GM12874 (cell line): ENCODE data around the gene HGFAC.

ENCODE experiments used
- CTCF ChIP-seq: IDR thresholded peaks from 2 replicates; pipeline ENCODE4 v1.5.1; 2011; ENCODE audit warnings: low read depth, mild to moderate bottlenecking, control low read depth, low read length, moderate library complexity; ENCODE audit not compliant: insufficient read depth

Gene HGFAC

GRCh38 chr4:3476936-3477749, 35.4 kb downstream of the HGFAC start:
- TF ChIP-seq CTCF: no peak

- no peak for TF ChIP-seq CTCF
Measured at GRCh38 chr4:3477750-3478430, 36.1 kb downstream of the HGFAC start.

GRCh38 chr4:3478446-3479357, 36.9 kb downstream of the HGFAC start:
- TF ChIP-seq CTCF: no peak

GRCh38 chr4:3479358-3480101, 37.8 kb downstream of the HGFAC start:
- no peak for TF ChIP-seq CTCF

GRCh38 chr4:3480528-3481112, 38.9 kb downstream of the HGFAC start:
- TF ChIP-seq CTCF: peak; percentile 99

GRCh38 chr4:3481113-3481531, 39.4 kb downstream of the HGFAC start:
- TF ChIP-seq CTCF: no peak
